GM12878 (cell line): ENCODE results near the gene MICAL3. TPM values are rescaled to one million over a fixed set of nuclear protein-coding genes. Genes with fewer than 3 reads are reported as not detected.

Source experiments
- ATAC-seq: fragments of 200-7000 bp; cut with Tn5 transposase; 3 replicates; pipeline ENCODE4 v1.9.1; 2020; ENCODE audit warnings: mild to moderate bottlenecking, moderate library complexity
- BruUV-seq: library from RNA; stranded (reverse); fragments of 400-500 nt; replicated peaks from 2 replicates; lab custom pipeline; 2021; lab: Mats Ljungman, UMichigan
- CTCF ChIA-PET: fragments of 300-600 bp; sonication (Branson Sonifier 250); formaldehyde crosslinking; extraction: SDS; loops from one replicate; lab custom pipeline; 2021; ENCODE audit warnings: inconsistent platforms; lab: Yijun Ruan, JAX
- POLR2A ChIA-PET: fragments of 350-600 bp; formaldehyde crosslinking; extraction: SDS; loops from one replicate; lab custom pipeline; 2021; ENCODE audit warnings: inconsistent platforms; lab: Charles Lee
- RAD21 ChIA-PET: fragments of 300-600 bp; sonication (Branson Sonifier 250); formaldehyde crosslinking; loops from one replicate; lab custom pipeline; 2023; ENCODE audit warnings: antibody characterized with exemption; ENCODE audit not compliant: unreplicated experiment; lab: Charles Lee
- SMC1A ChIA-PET: fragments of 300-600 bp; sonication (Branson Sonifier 250); formaldehyde crosslinking; loops from one replicate; lab custom pipeline; 2023; ENCODE audit not compliant: unreplicated experiment, uncharacterized antibody; lab: Charles Lee
- DNase-seq: peaks from one replicate; pipeline ENCODE4 v3.0.0-alpha.2; 2011; ENCODE audit warnings: low read depth, low spot score
- FAIRE-seq: peaks from 3 replicates; lab custom pipeline; 2011; peaks lifted over from hg19 to GRCh38; lab: Jason Lieb, UNC
- H2AFZ ChIP-seq: 2 replicates; pipeline ENCODE4 v1.6.0; 2011; ENCODE audit warnings: low read depth, low read length, control low read depth; ENCODE audit not compliant: control insufficient read depth
- H3K27ac ChIP-seq: 2 replicates; pipeline ENCODE4 v1.5.1; 2011; ENCODE audit warnings: control low read depth; ENCODE audit not compliant: control insufficient read depth, insufficient read depth
- H3K27me3 ChIP-seq, 2 experiments: replicated peaks in 1 of 2; 2 replicates each; pipeline versions ENCODE4 v1.6.0 to v1.6.1; 2011; ENCODE audit warnings: low read length in 1 of 2; ENCODE audit not compliant: control insufficient read depth in 2 of 2, insufficient read depth in 2 of 2
- H3K36me3 ChIP-seq, 2 experiments: 2 replicates each; pipeline ENCODE4 v1.5.1; 2011; ENCODE audit warnings: low read length in 1 of 2; ENCODE audit not compliant: control insufficient read depth in 2 of 2, insufficient read depth in 2 of 2
- H3K4me1 ChIP-seq: 2 replicates; pipeline ENCODE4 v1.6.1; 2011; ENCODE audit warnings: mild to moderate bottlenecking, low read length, moderate library complexity, mixed read lengths; ENCODE audit not compliant: control insufficient read depth, insufficient read depth
- H3K4me2 ChIP-seq: 2 replicates; pipeline ENCODE4 v1.6.0; 2011; ENCODE audit warnings: control low read depth; ENCODE audit not compliant: control insufficient read depth, insufficient read depth
- H3K4me3 ChIP-seq: fragments of 200-600 bp; sonication (generic); 2 replicates; pipeline ENCODE4 v1.5.1; 2016
- H3K79me2 ChIP-seq: 2 replicates; pipeline ENCODE4 v1.6.0; 2011; ENCODE audit warnings: low read length; ENCODE audit not compliant: control insufficient read depth, insufficient read depth
- H3K9ac ChIP-seq: 2 replicates; pipeline ENCODE4 v1.8.0; 2011; ENCODE audit warnings: low read length, control low read depth, mixed read lengths; ENCODE audit not compliant: control insufficient read depth, insufficient read depth
- H3K9me3 ChIP-seq: replicated peaks from 3 replicates; pipeline ENCODE4 v1.5.1; 2011; ENCODE audit warnings: mild to moderate bottlenecking, low read length; ENCODE audit not compliant: control insufficient read depth, insufficient read depth
- H4K20me1 ChIP-seq: 2 replicates; pipeline ENCODE4 v1.6.0; 2011; ENCODE audit not compliant: control insufficient read depth, insufficient read depth
- CEBPZ ChIP-seq: fragments of 150-350 bp; IDR thresholded peaks from 2 replicates; pipeline ENCODE4 v1.6.1; 2016; ENCODE audit warnings: low read depth, low read length
- GATAD2B ChIP-seq: fragments of 450-650 bp; conservative IDR thresholded peaks from 2 replicates; pipeline ENCODE4 v1.6.1; 2017; ENCODE audit warnings: low read depth, mild to moderate bottlenecking, moderate library complexity
- HDAC6 ChIP-seq: fragments of 200-600 bp; sonication (generic); IDR thresholded peaks from one replicate; pipeline ENCODE4 v1.8.0; 2017; ENCODE audit warnings: antibody characterized with exemption; ENCODE audit not compliant: unreplicated experiment
- HDGF ChIP-seq: fragments of 450-650 bp; IDR thresholded peaks from 2 replicates; pipeline ENCODE4 v1.6.1; 2016; ENCODE audit warnings: antibody characterized with exemption
- IRF4 ChIP-seq: IDR thresholded peaks from 2 replicates; pipeline ENCODE4 v1.6.1; 2011; ENCODE audit warnings: low read depth, low read length
- MYC ChIP-seq: IDR thresholded peaks from 2 replicates; pipeline ENCODE4 v1.6.1; 2011; ENCODE audit warnings: mild to moderate bottlenecking, low read length, moderate library complexity, inconsistent platforms; ENCODE audit not compliant: insufficient read depth, insufficient replicate concordance, insufficient read length, severe bottlenecking
- PAX8 ChIP-seq: fragments of 450-650 bp; IDR thresholded peaks from 2 replicates; pipeline ENCODE4 v1.6.1; 2017; ENCODE audit warnings: mild to moderate bottlenecking, moderate library complexity
- PML ChIP-seq: IDR thresholded peaks from 2 replicates; pipeline ENCODE4 v1.6.1; 2012; ENCODE audit warnings: low read length, inconsistent platforms
- RB1 ChIP-seq: fragments of 450-650 bp; formaldehyde crosslinking; IDR thresholded peaks from 2 replicates; pipeline ENCODE4 v1.6.1; 2017; ENCODE audit warnings: mild to moderate bottlenecking, borderline replicate concordance
- REST ChIP-seq: IDR thresholded peaks from 2 replicates; pipeline ENCODE4 v1.6.1; 2012; ENCODE audit warnings: mild to moderate bottlenecking, low read depth, low read length
- RUNX3 ChIP-seq: IDR thresholded peaks from 2 replicates; pipeline ENCODE4 v1.6.1; 2012; ENCODE audit warnings: low read length, inconsistent platforms
- SIN3A ChIP-seq: IDR thresholded peaks from 2 replicates; pipeline ENCODE4 v1.6.1; 2012; ENCODE audit warnings: low read depth, low read length, improper control_type of control experiment
- SMARCA5 ChIP-seq: fragments of 450-650 bp; IDR thresholded peaks from 2 replicates; pipeline ENCODE4 v1.6.1; 2017; ENCODE audit warnings: mild to moderate bottlenecking
- SRF ChIP-seq, 2 experiments: IDR thresholded peaks; 2 replicates each; pipeline ENCODE4 v1.6.1; 2011; ENCODE audit warnings: low read depth in 2 of 2, low read length in 2 of 2, mild to moderate bottlenecking in 1 of 2, moderate library complexity in 1 of 2
- WGBS: methylation state at CpG from one replicate; pipeline ENCODE4 v1.1.6; 2016; ENCODE audit warnings: low lambda C conversion rate; ENCODE audit not compliant: insufficient replicate concordance, insufficient coverage; ENCODE audit errors: missing lambda C conversion rate; 5-methylcytosine and 5-hydroxymethylcytosine counted together
- in situ Hi-C: fragments of 300-500 bp; cut with MboI; formaldehyde crosslinking; loops from 9 replicates; pipeline ENCODE4 v1.14.3; 2018; ENCODE audit warnings: mixed read lengths
- intact Hi-C: fragments of 100-400 bp; cut with micrococcal nuclease; formaldehyde crosslinking; loops from one replicate; pipeline ENCODE4 v1.14.2; 2022; ENCODE audit not compliant: unreplicated experiment
- polyA plus RNA-seq, 11 experiments: library from polyadenylated mRNA; depleted of rRNA in 4 of 11; unstranded in 6 of 11; stranded (reverse) in 5 of 11; fragments of >200 nt; fragmentation: Nextera tagmentation in 4 of 11; fragmentation: Illumina TruSeq in 1 of 11; extraction: Ambion mirVana in 4 of 11; extraction: Trizol in 1 of 11; gene quantifications; 1 replicate in 1 of 11; 2 replicates in 10 of 11; pipeline versions ENCODE4 v1.2.1 to v1.2.3, GENCODE V29; 2011 to 2016; ENCODE audit warnings: inconsistent platforms in 2 of 11, missing spikeins in 2 of 11, low read depth in 1 of 11
- total RNA-seq, 4 experiments: library from RNA; depleted of rRNA in 3 of 4; stranded (reverse); fragments of >200 nt in 3 of 4; fragmentation: Illumina TruSeq in 1 of 4; extraction: Trizol in 1 of 4; gene quantifications; 2 replicates each; pipeline versions ENCODE4 v1.2.1 to v1.2.3, GENCODE V29; 2013 to 2021
- TF ChIP-seq, protein P1 (sequence below), 3 experiments: IDR thresholded peaks in 2 of 3; conservative IDR thresholded peaks in 1 of 3; 2 replicates each; pipeline ENCODE4 v1.5.1; 2011; ENCODE audit warnings: low read depth in 3 of 3, low read length in 3 of 3, mild to moderate bottlenecking in 3 of 3, control low read depth in 2 of 3, moderate library complexity in 2 of 3, inconsistent platforms in 1 of 3, mixed read lengths in 1 of 3; ENCODE audit not compliant: control insufficient read depth in 2 of 3, insufficient read depth in 1 of 3; ENCODE audit errors: extremely low read depth in 1 of 3

Gene MICAL3
- total and polyA plus RNA-seq, 10 of the 15 experiments (the other 5 are each of a cell fraction or from before 2014, with no cell fraction given): 2.6 to 92.2 (median 24.0) TPM

DNA sequence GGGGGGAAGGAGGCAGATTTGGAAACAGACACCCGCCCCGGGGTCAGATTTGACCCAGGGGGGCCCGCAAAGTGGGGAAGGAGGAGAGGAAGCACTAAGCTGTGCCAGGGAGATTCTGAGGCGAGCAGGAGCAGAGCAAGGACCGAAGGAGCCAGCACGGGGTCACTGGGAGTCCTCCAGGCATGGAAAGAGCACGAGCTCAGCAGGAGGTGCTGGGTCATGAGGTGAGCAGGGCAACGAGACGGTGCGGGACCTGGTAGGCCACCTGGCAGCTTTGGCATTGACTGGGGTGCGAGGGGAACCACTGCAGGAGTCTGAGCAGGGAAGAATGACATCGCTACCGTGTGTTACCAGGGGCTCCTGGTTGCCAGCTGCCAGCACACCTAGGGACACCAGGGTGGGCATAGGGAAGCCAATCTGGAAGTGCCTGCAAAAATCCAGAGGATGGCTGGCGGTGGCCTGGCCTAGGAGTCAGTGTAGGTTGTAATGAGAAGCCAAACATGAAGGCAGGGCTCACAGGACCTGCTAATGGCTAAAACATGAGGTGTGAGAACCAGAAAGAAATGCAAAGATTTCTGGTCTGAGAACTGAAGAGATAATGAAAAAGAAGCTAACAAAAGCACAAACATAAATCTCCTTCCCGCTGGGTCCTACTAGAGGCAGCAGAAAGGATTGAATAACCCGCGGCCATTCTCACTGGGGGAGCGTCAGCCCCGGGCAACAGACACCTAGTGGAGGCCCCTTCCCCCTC, 63.5 kb downstream of the MICAL3 start:
- POLR2A ChIA-PET: interaction anchor here (1.1 kb wide), 1 partner anchor 39 kb away, joined by 4 read pairs; no protein-coding TSS in a partner anchor
- Histone ChIP-seq H4K20me1 (peaks cover 9% of the 10 kb centered on the region), H3K9ac (no peak overlapping the region), H3K4me3 (no peak overlapping the region), H3K79me2 (peaks cover 20% of the 10 kb centered on the region), H3K36me3 (peaks cover 4 to 13% of the 10 kb centered on the region in 2 experiments; a peak in 3 of 4 replicates), H3K4me2 (no peak overlapping the region), H3K4me1 (peaks cover 21% of the 10 kb centered on the region), H3K27me3 (no peaks in the 10 kb centered on the region), H2AFZ (no peak overlapping the region), H3K27ac (no peak overlapping the region), H3K9me3 (no peaks in the 10 kb centered on the region)
- FAIRE-seq: no peak
- ATAC-seq: no peak
- DNase-seq: no peak
- in situ Hi-C loops: no loop called here
- WGBS: 47% methylated on average over 19 of the region's 19 CpGs
- SMC1A ChIA-PET: interaction anchor here (0.6 kb wide), 1 partner anchor 8 kb away, joined by 3 read pairs; no protein-coding TSS in a partner anchor
- no TSS peak for BruUV-seq
- intact Hi-C loops: no loop called here
- RAD21 ChIA-PET: no interaction called here
- CTCF ChIA-PET: no interaction called here
- no peak for TF ChIP-seq PAX8
- no peak for TF ChIP-seq REST
- TF ChIP-seq MYC: no peak
- no peak for TF ChIP-seq SRF (IDR thresholded peaks at IDR 0.05; ENCODE audit: low read depth in 2 of 2, low read length in 2 of 2)
- no peak for TF ChIP-seq CEBPZ
- no peak for TF ChIP-seq SIN3A
- TF ChIP-seq, protein P1, sequence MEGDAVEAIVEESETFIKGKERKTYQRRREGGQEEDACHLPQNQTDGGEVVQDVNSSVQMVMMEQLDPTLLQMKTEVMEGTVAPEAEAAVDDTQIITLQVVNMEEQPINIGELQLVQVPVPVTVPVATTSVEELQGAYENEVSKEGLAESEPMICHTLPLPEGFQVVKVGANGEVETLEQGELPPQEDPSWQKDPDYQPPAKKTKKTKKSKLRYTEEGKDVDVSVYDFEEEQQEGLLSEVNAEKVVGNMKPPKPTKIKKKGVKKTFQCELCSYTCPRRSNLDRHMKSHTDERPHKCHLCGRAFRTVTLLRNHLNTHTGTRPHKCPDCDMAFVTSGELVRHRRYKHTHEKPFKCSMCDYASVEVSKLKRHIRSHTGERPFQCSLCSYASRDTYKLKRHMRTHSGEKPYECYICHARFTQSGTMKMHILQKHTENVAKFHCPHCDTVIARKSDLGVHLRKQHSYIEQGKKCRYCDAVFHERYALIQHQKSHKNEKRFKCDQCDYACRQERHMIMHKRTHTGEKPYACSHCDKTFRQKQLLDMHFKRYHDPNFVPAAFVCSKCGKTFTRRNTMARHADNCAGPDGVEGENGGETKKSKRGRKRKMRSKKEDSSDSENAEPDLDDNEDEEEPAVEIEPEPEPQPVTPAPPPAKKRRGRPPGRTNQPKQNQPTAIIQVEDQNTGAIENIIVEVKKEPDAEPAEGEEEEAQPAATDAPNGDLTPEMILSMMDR (IDR thresholded peaks at IDR 0.05 in 2 of 3, conservative IDR thresholded peaks at IDR 0.05 in 1 of 3; ENCODE audit: control insufficient read depth in 2 of 3, extremely low read depth in 1 of 3, insufficient read depth in 1 of 3, low read depth in 3 of 3, low read length in 3 of 3): no peak
- no peak for TF ChIP-seq HDAC6
- no peak for TF ChIP-seq IRF4
- no peak for TF ChIP-seq PML
- no peak for TF ChIP-seq SMARCA5
- TF ChIP-seq HDGF: no peak
- TF ChIP-seq RUNX3: no peak
- no peak for TF ChIP-seq RB1
- no peak for TF ChIP-seq GATAD2B
